PC-9 (cell line): ENCODE measurements around the gene SMC3. TPM values are rescaled to one million over a fixed set of nuclear protein-coding genes. Genes with fewer than 3 reads are reported as not detected.

Experiments
- BruUV-seq: library from RNA; stranded (reverse); fragments of 400-500 nt; replicated peaks from 2 replicates; lab custom pipeline; 2021; lab: Mats Ljungman, UMichigan
- CTCF ChIA-PET: fragments of 300-600 bp; sonication (Branson Sonifier 250); formaldehyde crosslinking; loops from one replicate; lab custom pipeline; 2022; ENCODE audit warnings: antibody characterized with exemption; lab: Charles Lee
- POLR2A ChIA-PET: fragments of 300-600 bp; sonication (Branson Sonifier 250); formaldehyde crosslinking; loops from one replicate; lab custom pipeline; 2022; ENCODE audit warnings: antibody characterized with exemption; ENCODE audit not compliant: unreplicated experiment; lab: Charles Lee
- DNase-seq, 2 experiments: peaks; one replicate each; pipeline versions ENCODE4 v3.0.0 to v3.0.0-alpha.2; 2015 to 2022; ENCODE audit warnings: mixed read lengths in 1 of 2
- H2AFZ ChIP-seq: fragments of 200-600 bp; sonication (generic); 2 replicates; pipeline ENCODE4 v1.8.1; 2017; ENCODE audit warnings: antibody characterized with exemption
- H3F3A ChIP-seq: fragments of 200-600 bp; sonication (generic); 2 replicates; pipeline ENCODE4 v1.8.1; 2017; ENCODE audit warnings: antibody characterized with exemption, mild to moderate bottlenecking, low read depth; ENCODE audit not compliant: insufficient read depth
- H3K27ac ChIP-seq: fragments of 200-600 bp; sonication (generic); 2 replicates; pipeline ENCODE4 v1.6.1; 2016; ENCODE audit warnings: mixed run types
- H3K27me3 ChIP-seq: fragments of 200-600 bp; sonication (generic); 2 replicates; pipeline ENCODE4 v1.6.1; 2016; ENCODE audit warnings: low read depth, mixed run types; ENCODE audit not compliant: insufficient read depth
- H3K36me3 ChIP-seq: fragments of 200-600 bp; sonication (generic); 2 replicates; pipeline ENCODE4 v1.6.1; 2016; ENCODE audit warnings: low read depth, mixed run types
- H3K4me1 ChIP-seq: fragments of 200-600 bp; sonication (generic); replicated peaks from 2 replicates; pipeline ENCODE4 v1.6.1; 2016; ENCODE audit warnings: mixed run types; ENCODE audit not compliant: insufficient read depth
- H3K4me2 ChIP-seq: fragments of 200-600 bp; sonication (generic); 2 replicates; pipeline ENCODE4 v1.6.1; 2017; ENCODE audit warnings: mixed run types
- H3K4me3 ChIP-seq: fragments of 200-600 bp; sonication (generic); 2 replicates; pipeline ENCODE4 v1.6.1; 2016; ENCODE audit warnings: mixed run types
- H3K79me2 ChIP-seq: fragments of 200-600 bp; sonication (generic); 2 replicates; pipeline ENCODE4 v1.6.1; 2017; ENCODE audit warnings: low read depth, mixed run types
- H3K9me2 ChIP-seq: fragments of 200-600 bp; sonication (generic); 2 replicates; pipeline ENCODE4 v1.8.1; 2017; ENCODE audit warnings: mild to moderate bottlenecking; ENCODE audit not compliant: insufficient read depth
- H3K9me3 ChIP-seq: fragments of 200-600 bp; sonication (generic); 2 replicates; pipeline ENCODE4 v1.8.1; 2016; ENCODE audit warnings: low read depth; ENCODE audit not compliant: insufficient read depth
- H4K20me1 ChIP-seq: fragments of 200-600 bp; sonication (generic); 2 replicates; pipeline ENCODE4 v1.8.1; 2017; ENCODE audit not compliant: insufficient read depth
- EZH2 ChIP-seq: fragments of 200-600 bp; sonication (generic); IDR thresholded peaks from 2 replicates; pipeline ENCODE4 v1.8.0; 2017; ENCODE audit warnings: antibody characterized with exemption, low read depth
- intact Hi-C: fragments of 100-400 bp; cut with micrococcal nuclease; formaldehyde crosslinking; loops from one replicate; pipeline ENCODE4 v1.10.0; 2022; ENCODE audit not compliant: unreplicated experiment
- total RNA-seq: library from RNA; stranded (reverse); gene quantifications from 2 replicates; pipeline ENCODE4 v1.2.3, GENCODE V29; 2021
- TF ChIP-seq, protein P1 (sequence below): fragments of 200-600 bp; sonication (generic); conservative IDR thresholded peaks from 2 replicates; pipeline ENCODE4 v1.6.1; 2017; ENCODE audit warnings: mixed run types, antibody characterized with exemption, mild to moderate bottlenecking, moderate library complexity

Gene SMC3
- total RNA-seq, 1 experiment from 2014 or later = 31.2 TPM

DNA sequence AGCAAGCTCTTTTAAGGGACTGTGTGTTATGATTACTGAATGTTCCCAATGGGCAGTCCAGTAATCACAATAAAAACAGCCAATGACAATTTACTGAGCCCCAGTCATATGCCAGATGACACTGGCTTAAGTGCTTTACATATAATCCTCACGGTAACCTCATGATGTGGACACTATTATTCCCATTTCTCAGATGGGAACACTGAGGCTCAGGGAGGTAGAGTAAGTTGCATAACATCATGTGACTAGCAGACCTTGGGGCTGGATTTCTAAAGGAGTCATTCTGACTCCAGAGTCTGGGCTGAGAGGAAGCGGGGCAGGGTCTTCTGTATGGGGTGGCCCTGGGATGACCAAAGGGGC, 69.1 kb downstream of the SMC3 start:
- H4K20me1 ChIP-seq = no peaks in the 10 kb centered on the region
- no peak for DNase-seq
- BruUV-seq = no TSS peak
- peaks cover 12% of the 10 kb centered on the region for H3K4me1 ChIP-seq
- H3K4me2 ChIP-seq = no peak overlapping the region
- no peaks in the 10 kb centered on the region for H3K36me3 ChIP-seq
- H3K4me3 ChIP-seq = no peak overlapping the region
- H3K27me3 ChIP-seq = no peaks in the 10 kb centered on the region
- ChIA-PET CTCF (no interaction called here), POLR2A (no interaction called here)
- no peaks in the 10 kb centered on the region for H3K79me2 ChIP-seq
- H3K9me2 ChIP-seq = no peaks in the 10 kb centered on the region
- H3K9me3 ChIP-seq = no peaks in the 10 kb centered on the region
- 0 out of 2 replicates have a peak, but pooled peaks cover 3% of the 10 kb centered on the region for H3F3A ChIP-seq
- TF ChIP-seq EZH2 = no peak
- TF ChIP-seq, protein P1, sequence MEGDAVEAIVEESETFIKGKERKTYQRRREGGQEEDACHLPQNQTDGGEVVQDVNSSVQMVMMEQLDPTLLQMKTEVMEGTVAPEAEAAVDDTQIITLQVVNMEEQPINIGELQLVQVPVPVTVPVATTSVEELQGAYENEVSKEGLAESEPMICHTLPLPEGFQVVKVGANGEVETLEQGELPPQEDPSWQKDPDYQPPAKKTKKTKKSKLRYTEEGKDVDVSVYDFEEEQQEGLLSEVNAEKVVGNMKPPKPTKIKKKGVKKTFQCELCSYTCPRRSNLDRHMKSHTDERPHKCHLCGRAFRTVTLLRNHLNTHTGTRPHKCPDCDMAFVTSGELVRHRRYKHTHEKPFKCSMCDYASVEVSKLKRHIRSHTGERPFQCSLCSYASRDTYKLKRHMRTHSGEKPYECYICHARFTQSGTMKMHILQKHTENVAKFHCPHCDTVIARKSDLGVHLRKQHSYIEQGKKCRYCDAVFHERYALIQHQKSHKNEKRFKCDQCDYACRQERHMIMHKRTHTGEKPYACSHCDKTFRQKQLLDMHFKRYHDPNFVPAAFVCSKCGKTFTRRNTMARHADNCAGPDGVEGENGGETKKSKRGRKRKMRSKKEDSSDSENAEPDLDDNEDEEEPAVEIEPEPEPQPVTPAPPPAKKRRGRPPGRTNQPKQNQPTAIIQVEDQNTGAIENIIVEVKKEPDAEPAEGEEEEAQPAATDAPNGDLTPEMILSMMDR = no peak
- no peak overlapping the region for H2AFZ ChIP-seq
- no peak overlapping the region for H3K27ac ChIP-seq
- intact Hi-C loops = no loop called here

DNA sequence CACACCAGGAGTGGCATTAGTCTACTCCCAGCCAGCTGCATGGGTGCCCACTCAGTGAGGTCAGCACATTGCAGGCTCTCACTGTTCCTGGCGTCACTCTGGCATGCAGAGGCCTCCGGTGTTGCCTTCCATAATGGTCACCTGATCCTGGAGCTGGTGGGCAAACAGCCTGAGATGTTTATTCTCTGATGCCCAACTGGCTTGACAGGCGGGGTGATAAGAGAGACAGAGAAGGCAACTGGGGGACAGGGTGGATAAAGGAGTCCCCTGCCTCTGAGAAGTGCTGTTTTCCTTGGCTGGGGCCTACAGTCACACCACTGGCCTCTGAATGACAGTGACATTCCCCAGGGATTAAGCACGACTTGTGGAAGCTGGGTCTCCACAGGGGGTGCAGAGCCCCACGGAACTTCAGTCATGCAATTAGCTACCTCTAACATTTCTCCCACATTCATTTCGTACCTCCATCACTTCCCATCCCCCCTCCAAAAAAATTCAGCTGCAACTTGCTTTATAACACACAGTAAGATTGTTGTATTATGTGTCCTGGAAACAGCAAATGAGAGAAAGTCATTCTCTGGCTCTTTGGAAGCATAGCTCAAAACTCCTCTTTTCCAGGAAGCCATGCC, 69.5 kb downstream of the SMC3 start:
- intact Hi-C loops = no loop called here
- Histone ChIP-seq H3K79me2 (no peaks in the 10 kb centered on the region), H3F3A (0 out of 2 replicates have a peak, but pooled peaks cover 3% of the 10 kb centered on the region), H3K4me2 (no peak overlapping the region), H3K9me3 (no peaks in the 10 kb centered on the region), H3K27ac (no peak overlapping the region), H3K4me3 (no peak overlapping the region), H3K36me3 (no peaks in the 10 kb centered on the region), H4K20me1 (no peaks in the 10 kb centered on the region), H2AFZ (no peak overlapping the region), H3K9me2 (no peaks in the 10 kb centered on the region), H3K27me3 (no peaks in the 10 kb centered on the region), H3K4me1 (peaks cover 13% of the 10 kb centered on the region)
- DNase-seq = no peak
- ChIA-PET POLR2A (no interaction called here), CTCF (no interaction called here)
- no TSS peak for BruUV-seq
- TF ChIP-seq, protein P1 = no peak
- TF ChIP-seq EZH2 = no peak

DNA sequence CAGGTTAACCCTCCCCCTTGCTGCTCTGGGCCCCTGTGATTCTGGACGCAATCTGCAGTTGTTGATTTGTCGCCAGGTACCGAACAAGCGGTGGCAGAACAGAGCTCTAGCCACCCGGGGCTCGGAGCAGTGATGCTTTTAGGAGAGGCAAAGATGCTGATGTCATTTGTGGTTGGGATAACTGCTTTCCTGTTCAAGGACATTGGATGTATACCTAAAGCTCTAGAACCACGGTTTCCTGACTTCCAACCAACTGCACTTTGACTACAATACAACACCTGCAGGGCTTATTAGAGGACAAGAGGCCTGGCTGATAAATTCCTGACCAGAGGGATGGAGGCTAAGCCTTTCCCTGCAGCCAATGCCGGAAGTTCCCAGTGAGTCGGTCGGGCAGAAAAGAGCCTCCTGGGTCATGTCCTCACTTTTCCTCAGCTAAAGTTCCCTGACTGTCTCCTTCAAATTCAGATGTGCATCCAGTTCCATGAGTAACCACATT, 70.1 kb downstream of the SMC3 start:
- CTCF ChIA-PET = no interaction called here

More for the DNA sequence above, 70.1 kb downstream of the SMC3 start:
- Histone ChIP-seq H3K9me2 (no peaks in the 10 kb centered on the region), H3K4me2 (no peak overlapping the region), H3K4me3 (no peak overlapping the region), H3K9me3 (no peaks in the 10 kb centered on the region), H3K36me3 (no peaks in the 10 kb centered on the region), H3K27ac (no peak overlapping the region), H2AFZ (no peak overlapping the region), H3K79me2 (no peaks in the 10 kb centered on the region), H3F3A (0 out of 2 replicates have a peak, but pooled peaks cover 3% of the 10 kb centered on the region), H3K4me1 (peaks cover 13% of the 10 kb centered on the region), H4K20me1 (no peaks in the 10 kb centered on the region), H3K27me3 (no peaks in the 10 kb centered on the region; the same call in 1 of the 2 replicates)
- TF ChIP-seq, protein P1 = no peak
- no peak for TF ChIP-seq EZH2
- DNase-seq = no peak
- no TSS peak for BruUV-seq
- POLR2A ChIA-PET = no interaction called here
- intact Hi-C loops = no loop called here
